CD4-positive, alpha-beta memory T cell (primary cell): ENCODE data around the gene ZNF407. TPM values are rescaled to one million over a fixed set of nuclear protein-coding genes. Genes with fewer than 3 reads are reported as not detected.

Experiments
- CTCF ChIA-PET: fragments of 350-600 bp; sonication (Branson Sonifier 250); formaldehyde crosslinking; loops from one replicate; lab custom pipeline; 2021; ENCODE audit warnings: inconsistent platforms; ENCODE audit not compliant: partially characterized antibody; lab: Charles Lee
- POLR2A ChIA-PET: fragments of 350-600 bp; sonication (Branson Sonifier 250); formaldehyde crosslinking; loops from one replicate; lab custom pipeline; 2021; ENCODE audit not compliant: partially characterized antibody; lab: Charles Lee
- DNase-seq, 5 donors: peaks; one replicate each; pipeline versions ENCODE4 v3.0.0 to v3.0.0-alpha.2; 2020 to 2022; ENCODE audit warnings: mixed read lengths in 1 of 5
- H3K27ac ChIP-seq: one replicate; pipeline ENCODE4 v1.7.0; 2013; ENCODE audit warnings: low read depth, low read length
- H3K27me3 ChIP-seq: 2 replicates; pipeline ENCODE4 v1.7.0; 2013; ENCODE audit warnings: mild to moderate bottlenecking, low read length, moderate library complexity; ENCODE audit not compliant: insufficient read depth
- H3K36me3 ChIP-seq: 2 replicates; pipeline ENCODE4 v1.7.0; 2013; ENCODE audit warnings: mild to moderate bottlenecking, low read length, moderate library complexity; ENCODE audit not compliant: insufficient read depth
- H3K4me1 ChIP-seq: 2 replicates; pipeline ENCODE4 v1.7.0; 2013; ENCODE audit warnings: mild to moderate bottlenecking, low read length, moderate library complexity; ENCODE audit not compliant: insufficient read depth
- H3K4me3 ChIP-seq, 2 donors: one replicate each; pipeline ENCODE4 v1.7.0; 2013; ENCODE audit warnings: low read length in 2 of 2, mild to moderate bottlenecking in 1 of 2
- H3K9me3 ChIP-seq, 2 donors: one replicate each; pipeline ENCODE4 v1.7.0; 2013; ENCODE audit warnings: low read length in 2 of 2, control low read depth in 1 of 2; ENCODE audit not compliant: control insufficient read depth in 1 of 2
- H3K27ac Mint-ChIP-seq, 7 donors: one replicate each; pipeline ENCODE4 v1.8.0; 2020 to 2021; ENCODE audit warnings: mixed read lengths in 7 of 7, mild to moderate bottlenecking in 6 of 7, inconsistent platforms in 3 of 7, moderate library complexity in 3 of 7
- H3K27me3 Mint-ChIP-seq, 2 donors: one replicate each; pipeline ENCODE4 v1.8.0; 2020 to 2021; ENCODE audit warnings: mixed read lengths in 2 of 2
- H3K36me3 Mint-ChIP-seq, 2 donors: one replicate each; pipeline ENCODE4 v1.8.0; 2020 to 2021; ENCODE audit warnings: mixed read lengths in 2 of 2, inconsistent platforms in 1 of 2, mild to moderate bottlenecking in 1 of 2
- H3K4me1 Mint-ChIP-seq, 4 donors: one replicate each; pipeline ENCODE4 v1.8.0; 2020 to 2021; ENCODE audit warnings: mixed read lengths in 4 of 4, mild to moderate bottlenecking in 1 of 4
- H3K4me3 Mint-ChIP-seq, 8 donors: one replicate each; pipeline ENCODE4 v1.8.0; 2020 to 2021; ENCODE audit warnings: mixed read lengths in 8 of 8, mild to moderate bottlenecking in 7 of 8, moderate library complexity in 6 of 8, inconsistent platforms in 3 of 8
- H3K9me3 Mint-ChIP-seq, 8 donors: one replicate each; pipeline ENCODE4 v1.8.0; 2020 to 2021; ENCODE audit warnings: mixed read lengths in 8 of 8, mild to moderate bottlenecking in 5 of 8, inconsistent platforms in 3 of 8, moderate library complexity in 1 of 8
- intact Hi-C: fragments of 100-400 bp; cut with micrococcal nuclease; formaldehyde crosslinking; loops from one replicate; pipeline ENCODE4 v1.15.1; 2023
- polyA plus RNA-seq, 2 donors: library from polyadenylated mRNA; unstranded; fragments of 300-500 nt; fragmentation: Illumina TruSeq; gene quantifications; one replicate each; pipeline ENCODE4 v1.2.3, GENCODE V29; 2021
- total RNA-seq, 2 experiments: library from RNA; stranded (reverse); gene quantifications; one replicate each; pipeline ENCODE4 v1.2.3, GENCODE V29; 2021

Gene ZNF407
- total and polyA plus RNA-seq, 4 experiments from 2014 or later, result 1.8 to 26.9 (median 15.3) TPM

DNA sequence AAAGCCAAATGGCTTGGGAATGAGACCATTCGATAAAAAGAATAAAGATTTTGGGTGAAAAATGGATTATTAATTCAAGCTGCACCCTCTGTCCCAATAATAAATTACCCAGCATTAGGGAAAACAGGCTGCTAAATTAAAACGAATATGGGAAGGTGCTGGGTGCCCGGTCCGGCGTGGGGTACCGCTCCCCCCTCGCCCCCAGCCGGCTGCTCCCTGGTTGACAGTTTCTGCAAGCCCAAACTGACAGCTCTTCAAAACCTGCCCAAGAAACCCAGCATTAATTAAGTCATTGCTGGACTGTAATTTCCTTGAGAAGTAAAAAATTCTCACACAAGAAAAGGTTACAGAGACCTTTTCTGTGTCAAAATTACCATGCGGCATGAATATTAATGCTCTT lies 512.6 kb downstream of the ZNF407 start:
- no peaks in the 10 kb centered on the region for H3K4me1 ChIP-seq
- Mint-ChIP-seq H3K9me3 (no peaks in the 10 kb centered on the region), H3K27me3 (peaks cover 3 to 5% of the 10 kb centered on the region in 2 donors), H3K27ac (no peak overlapping the region), H3K36me3 (no peaks in the 10 kb centered on the region), H3K4me3 (no peak overlapping the region), H3K4me1 (peaks cover 0 to 2% (median under 1%) of the 10 kb centered on the region in 4 donors)
- no peaks in the 10 kb centered on the region for H3K36me3 ChIP-seq
- no peaks in the 10 kb centered on the region for H3K9me3 ChIP-seq
- ChIA-PET CTCF (no interaction called here), POLR2A (no interaction called here)
- intact Hi-C loops, result no loop called here
- no peak overlapping the region for H3K4me3 ChIP-seq
- no peak overlapping the region for H3K27ac ChIP-seq
- no peaks in the 10 kb centered on the region for H3K27me3 ChIP-seq
- DNase-seq, result no peak

DNA sequence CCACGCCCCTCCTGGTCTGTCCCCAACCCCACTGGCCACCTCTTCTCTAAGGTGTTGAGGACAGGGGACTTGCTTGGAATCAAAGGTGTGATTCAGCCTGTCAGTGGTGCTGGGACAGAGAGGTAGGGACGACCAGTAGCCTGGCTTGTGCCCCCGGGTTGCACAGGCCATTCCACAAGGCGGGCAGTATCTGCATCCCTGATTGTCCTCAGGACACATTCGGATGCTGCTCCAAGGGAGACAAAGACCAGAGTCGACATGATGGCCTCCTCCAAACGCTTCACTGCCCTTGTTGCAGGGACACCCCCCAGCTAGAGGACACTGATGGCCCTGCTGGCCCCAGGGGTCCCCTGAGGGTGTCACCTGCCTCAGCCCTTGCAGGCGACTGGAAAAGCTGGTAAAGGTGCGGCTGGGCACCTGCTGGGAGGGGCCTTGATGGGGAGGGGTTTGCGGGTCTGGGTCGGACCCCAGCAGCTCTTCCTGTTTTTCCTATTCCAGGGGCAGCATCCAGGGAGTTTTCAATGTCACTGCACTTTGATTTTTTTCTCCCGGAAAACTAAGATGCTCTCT lies 513.3 kb downstream of the ZNF407 start:
- CTCF ChIA-PET, result no interaction called here
- H3K4me1 ChIP-seq, result no peaks in the 10 kb centered on the region
- no peak overlapping the region for H3K27ac Mint-ChIP-seq
- H3K27ac ChIP-seq, result no peak overlapping the region
- no peaks in the 10 kb centered on the region for H3K9me3 Mint-ChIP-seq
- H3K27me3 Mint-ChIP-seq, result peaks cover 3 to 6% of the 10 kb centered on the region in 2 donors
- POLR2A ChIA-PET, result no interaction called here
- H3K9me3 ChIP-seq, result no peaks in the 10 kb centered on the region
- H3K36me3 Mint-ChIP-seq, result no peaks in the 10 kb centered on the region
- H3K4me3 ChIP-seq, result no peak overlapping the region
- no peak for DNase-seq
- H3K27me3 ChIP-seq, result no peaks in the 10 kb centered on the region
- peaks cover 0 to 2% (median under 1%) of the 10 kb centered on the region in 4 donors for H3K4me1 Mint-ChIP-seq
- intact Hi-C loops, result no loop called here
- H3K36me3 ChIP-seq, result no peaks in the 10 kb centered on the region
- H3K4me3 Mint-ChIP-seq, result no peak overlapping the region

DNA sequence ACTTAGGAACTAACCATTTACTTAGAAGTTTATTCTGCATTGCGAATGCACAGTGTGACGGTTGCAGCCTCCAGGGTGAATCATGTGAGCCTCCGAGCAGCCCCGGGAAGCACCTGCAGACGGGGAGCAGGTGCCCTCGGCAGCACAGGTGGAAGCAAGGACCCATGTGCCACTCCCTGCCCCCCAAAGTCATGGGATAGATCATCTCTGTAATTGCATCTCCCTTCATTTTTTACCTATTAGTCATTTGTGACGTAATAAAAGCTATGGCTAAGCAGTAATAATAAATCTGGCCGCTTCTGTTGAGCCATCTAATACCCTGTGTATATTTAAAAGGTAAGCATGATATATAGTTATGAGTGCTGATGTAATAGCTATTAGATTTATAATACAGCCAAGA lies 514.1 kb downstream of the ZNF407 start:
- Mint-ChIP-seq H3K36me3 (no peaks in the 10 kb centered on the region), H3K9me3 (no peaks in the 10 kb centered on the region), H3K27me3 (peaks cover 3 to 8% of the 10 kb centered on the region in 2 donors), H3K27ac (no peak overlapping the region), H3K4me3 (no peak overlapping the region), H3K4me1 (peaks cover 0 to 2% (median under 1%) of the 10 kb centered on the region in 4 donors)
- no peaks in the 10 kb centered on the region for H3K4me1 ChIP-seq
- intact Hi-C loops, result no loop called here
- H3K36me3 ChIP-seq, result no peaks in the 10 kb centered on the region
- CTCF ChIA-PET, result no interaction called here
- H3K27me3 ChIP-seq, result no peaks in the 10 kb centered on the region
- H3K4me3 ChIP-seq, result no peak overlapping the region
- no peaks in the 10 kb centered on the region for H3K9me3 ChIP-seq
- POLR2A ChIA-PET, result no interaction called here
- DNase-seq, result no peak
- H3K27ac ChIP-seq, result no peak overlapping the region

GRCh38 chr18:75112186-75113096 lies 514.8 kb downstream of the ZNF407 start:
- no peaks in the 10 kb centered on the region for H3K36me3 ChIP-seq
- no peak overlapping the region for H3K4me3 ChIP-seq
- H3K27me3 Mint-ChIP-seq, result peaks cover 3 to 8% of the 10 kb centered on the region in 2 donors
- no peaks in the 10 kb centered on the region for H3K27me3 ChIP-seq
- H3K36me3 Mint-ChIP-seq, result no peaks in the 10 kb centered on the region
- H3K9me3 ChIP-seq, result no peaks in the 10 kb centered on the region
- DNase-seq, result no peak
- H3K4me1 ChIP-seq, result no peaks in the 10 kb centered on the region
- peaks cover 0 to 2% (median under 1%) of the 10 kb centered on the region in 4 donors for H3K4me1 Mint-ChIP-seq
- intact Hi-C loops, result no loop called here
- H3K27ac Mint-ChIP-seq, result no peak overlapping the region
- POLR2A ChIA-PET, result no interaction called here
- no peak overlapping the region for H3K4me3 Mint-ChIP-seq
- CTCF ChIA-PET, result no interaction called here
- no peaks in the 10 kb centered on the region for H3K9me3 Mint-ChIP-seq
- no peak overlapping the region for H3K27ac ChIP-seq

DNA sequence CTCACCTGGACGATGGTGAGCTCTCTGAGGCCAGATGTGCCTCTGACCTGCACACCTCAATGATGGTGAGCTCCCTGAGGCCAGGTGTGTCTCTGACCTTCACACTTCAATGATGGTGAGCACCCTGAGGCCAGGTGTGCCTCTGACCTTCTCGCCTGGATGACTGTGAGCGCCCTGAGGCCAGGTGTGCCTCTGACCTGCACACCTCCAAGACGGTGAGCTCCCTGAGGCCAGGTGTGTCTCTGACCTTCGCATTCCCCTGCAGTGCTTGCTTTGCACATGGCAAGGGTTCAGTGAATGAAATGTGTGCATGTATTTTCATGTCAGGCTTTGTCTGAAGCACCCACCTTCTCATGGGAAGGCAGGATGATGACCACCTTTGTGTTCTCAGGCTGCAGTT lies 515.8 kb downstream of the ZNF407 start:
- intact Hi-C loops, result no loop called here
- ChIA-PET POLR2A (no interaction called here), CTCF (no interaction called here)
- peaks cover 0 to 2% (median under 1%) of the 10 kb centered on the region in 4 donors for H3K4me1 Mint-ChIP-seq
- DNase-seq, result no peak
- peaks cover 0 to 8% of the 10 kb centered on the region in 2 donors for H3K27me3 Mint-ChIP-seq
- no peaks in the 10 kb centered on the region for H3K36me3 Mint-ChIP-seq
- H3K4me3 Mint-ChIP-seq, result no peak overlapping the region
- no peaks in the 10 kb centered on the region for H3K36me3 ChIP-seq
- H3K27ac ChIP-seq, result no peak overlapping the region
- H3K4me1 ChIP-seq, result no peaks in the 10 kb centered on the region
- no peak overlapping the region for H3K27ac Mint-ChIP-seq
- H3K9me3 ChIP-seq, result no peaks in the 10 kb centered on the region
- H3K9me3 Mint-ChIP-seq, result no peaks in the 10 kb centered on the region
- no peaks in the 10 kb centered on the region for H3K27me3 ChIP-seq
- H3K4me3 ChIP-seq, result no peak overlapping the region

GRCh38 chr18:75114231-75114764 lies 516.6 kb downstream of the ZNF407 start:
- intact Hi-C loops, result no loop called here
- no peak overlapping the region for H3K4me3 ChIP-seq
- H3K27me3 ChIP-seq, result no peaks in the 10 kb centered on the region
- Mint-ChIP-seq H3K9me3 (no peaks in the 10 kb centered on the region), H3K27ac (no peak overlapping the region), H3K36me3 (no peaks in the 10 kb centered on the region), H3K4me1 (peaks cover 0 to 2% (median under 1%) of the 10 kb centered on the region in 4 donors), H3K27me3 (peaks cover 0 to 6% of the 10 kb centered on the region in 2 donors), H3K4me3 (no peak overlapping the region)
- H3K9me3 ChIP-seq, result no peaks in the 10 kb centered on the region
- no peak for DNase-seq
- H3K4me1 ChIP-seq, result no peaks in the 10 kb centered on the region
- H3K27ac ChIP-seq, result no peak overlapping the region
- no peaks in the 10 kb centered on the region for H3K36me3 ChIP-seq
- ChIA-PET CTCF (no interaction called here), POLR2A (no interaction called here)
